Tibial artery (tissue), 4 donors: ENCODE results near the gene TMEM82.

Experiments used
- DNase-seq, 2 donors: peaks; one replicate each; pipeline ENCODE4 v3.0.0-alpha.2; 2019
- H3K27ac ChIP-seq, 2 donors: fragments of 200-600 bp; sonication (generic) in 1 of 2; 1 replicate in 1 of 2; 2 replicates in 1 of 2; pipeline ENCODE4 v1.5.1; 2018 to 2019; ENCODE audit warnings: mild to moderate bottlenecking in 1 of 2
- H3K27me3 ChIP-seq, 2 donors: fragments of 200-600 bp; sonication (generic) in 1 of 2; one replicate each; pipeline versions ENCODE4 v1.5.1 to v1.6.0; 2016 to 2019
- H3K36me3 ChIP-seq, 3 donors: fragments of 200-600 bp; sonication (generic) in 2 of 3; one replicate each; pipeline ENCODE4 v1.5.1; 2016 to 2019; ENCODE audit warnings: mild to moderate bottlenecking in 2 of 3
- H3K4me1 ChIP-seq, 4 donors: fragments of 200-600 bp; sonication (generic) in 2 of 4; 1 replicate in 3 of 4; 2 replicates in 1 of 4; pipeline ENCODE4 v1.5.1; 2016 to 2019
- H3K4me3 ChIP-seq, 2 donors: fragments of 200-600 bp; sonication (generic) in 1 of 2; 1 replicate in 1 of 2; 2 replicates in 1 of 2; pipeline ENCODE4 v1.5.1; 2018 to 2019; ENCODE audit warnings: mild to moderate bottlenecking in 2 of 2
- H3K9me3 ChIP-seq, 3 donors: fragments of 200-600 bp; sonication (generic) in 1 of 3; one replicate each; pipeline ENCODE4 v1.5.1; 2016 to 2019
- CTCF ChIP-seq, 2 experiments: fragments of 200-600 bp in 1 of 2; fragments of 450-650 bp in 1 of 2; IDR thresholded peaks; one replicate each; pipeline ENCODE4 v1.5.1; 2017 to 2019; ENCODE audit warnings: antibody characterized with exemption in 2 of 2, mild to moderate bottlenecking in 1 of 2, moderate library complexity in 1 of 2
- intact Hi-C: fragments of 100-400 bp; cut with DNase I; formaldehyde crosslinking; loops from one replicate; pipeline ENCODE4 v1.15.0; 2023; ENCODE audit warnings: low total_unique reads

TMEM82 gene

GRCh38 chr1:15775706-15776105 is 33.4 kb downstream of the TMEM82 start:
- intact Hi-C loops: no loop called here
- Histone ChIP-seq H3K4me3 (no peak overlapping the region), H3K27ac (peak overlapping the region; percentile 1 to 9), H3K9me3 (no peaks in the 10 kb centered on the region), H3K4me1 (peaks cover 0 to under 1% (median 0%) of the 10 kb centered on the region in 4 donors), H3K27me3 (no peaks in the 10 kb centered on the region), H3K36me3 (peaks cover 91 to 99% (median 98%) of the 10 kb centered on the region in 3 donors)
- no peak for DNase-seq
- TF ChIP-seq CTCF (IDR thresholded peaks at IDR 0.05): no peak

- no peak overlapping the region for H3K4me3 ChIP-seq
- H3K27ac ChIP-seq: peak overlapping the region in 1 of 2 donors; percentile 13
- H3K9me3 ChIP-seq: no peaks in the 10 kb centered on the region
- no peaks in the 10 kb centered on the region for H3K27me3 ChIP-seq
- no peak for DNase-seq
- H3K4me1 ChIP-seq: no peaks in the 10 kb centered on the region
- TF ChIP-seq CTCF (IDR thresholded peaks at IDR 0.05): no peak
- intact Hi-C loops: no loop called here
- H3K36me3 ChIP-seq: peaks cover 84 to 99% (median 98%) of the 10 kb centered on the region in 3 donors
These were observed 35.8 kb downstream of the TMEM82 start for GRCh38 chr1:15777909-15778707.

- H3K4me3 ChIP-seq: no peak overlapping the region
- peak overlapping the region; percentile 69 for H3K27ac ChIP-seq
- H3K9me3 ChIP-seq: no peaks in the 10 kb centered on the region
- TF ChIP-seq CTCF (IDR thresholded peaks at IDR 0.05): no peak
- peaks cover 0 to 52% (median 18%) of the 10 kb centered on the region in 4 donors for H3K4me1 ChIP-seq
- no peak for DNase-seq
- H3K27me3 ChIP-seq: no peaks in the 10 kb centered on the region
- intact Hi-C loops: no loop called here
- H3K36me3 ChIP-seq: peaks cover 39 to 56% (median 49%) of the 10 kb centered on the region in 3 donors
These were observed 43.4 kb downstream of the TMEM82 start for GRCh38 chr1:15785683-15786082.

- Histone ChIP-seq H3K9me3 (no peaks in the 10 kb centered on the region), H3K36me3 (peaks cover 32 to 47% (median 40%) of the 10 kb centered on the region in 3 donors), H3K4me3 (no peak overlapping the region), H3K27me3 (no peaks in the 10 kb centered on the region), H3K4me1 (peaks cover 0 to 53% (median 18%) of the 10 kb centered on the region in 4 donors), H3K27ac (peak overlapping the region; percentile 69)
- DNase-seq: peak; percentile 68 to 91
- intact Hi-C loops: no loop called here
- TF ChIP-seq CTCF (IDR thresholded peaks at IDR 0.05): no peak
These were observed 44.3 kb downstream of the TMEM82 start for GRCh38 chr1:15786581-15786980.

GRCh38 chr1:15788624-15789301 is 46.5 kb downstream of the TMEM82 start:
- intact Hi-C loops: no loop called here

More at GRCh38 chr1:15788624-15789301, 46.5 kb downstream of the TMEM82 start:
- no peak for TF ChIP-seq CTCF (IDR thresholded peaks at IDR 0.05)
- peaks cover 0 to 75% (median 28%) of the 10 kb centered on the region in 4 donors for H3K4me1 ChIP-seq
- DNase-seq: no peak
- no peaks in the 10 kb centered on the region for H3K9me3 ChIP-seq
- peaks cover 21 to 25% (median 22%) of the 10 kb centered on the region in 3 donors for H3K36me3 ChIP-seq
- H3K27ac ChIP-seq: peak overlapping the region; percentile 64 to 69
- H3K27me3 ChIP-seq: no peaks in the 10 kb centered on the region
- no peak overlapping the region for H3K4me3 ChIP-seq
